MM.1S (cell line): ENCODE data around the gene DYNLRB1.

Experiments used
- DNase-seq: peaks from one replicate; pipeline ENCODE4 v3.0.0-alpha.2; 2015
- H2AFZ ChIP-seq: fragments of 300-600 bp; sonication (generic); 2 replicates; pipeline ENCODE4 v1.6.0; 2016; ENCODE audit warnings: antibody characterized with exemption, low read length
- H3F3A ChIP-seq: fragments of 300-600 bp; sonication (generic); 2 replicates; pipeline ENCODE4 v1.6.1; 2016; ENCODE audit warnings: mild to moderate bottlenecking, antibody characterized with exemption, low read length, moderate library complexity, mixed read lengths; ENCODE audit not compliant: insufficient read depth
- H3K27ac ChIP-seq: fragments of 300-600 bp; sonication (generic); 2 replicates; pipeline ENCODE4 v1.5.1; 2016; ENCODE audit warnings: mild to moderate bottlenecking, low read length
- H3K27me3 ChIP-seq: fragments of 300-600 bp; sonication (generic); replicated peaks from 2 replicates; pipeline ENCODE4 v1.6.0; 2016; ENCODE audit warnings: low read length; ENCODE audit not compliant: insufficient read depth
- H3K36me3 ChIP-seq: fragments of 300-600 bp; sonication (generic); replicated peaks from 2 replicates; pipeline ENCODE4 v1.6.1; 2016; ENCODE audit warnings: mild to moderate bottlenecking, low read length, mixed read lengths; ENCODE audit not compliant: insufficient read depth
- H3K4me1 ChIP-seq: fragments of 300-600 bp; sonication (generic); 2 replicates; pipeline ENCODE4 v1.6.1; 2016; ENCODE audit warnings: low read length, mixed read lengths
- H3K4me2 ChIP-seq: fragments of 300-600 bp; sonication (generic); 2 replicates; pipeline ENCODE4 v1.6.0; 2016; ENCODE audit warnings: low read depth, low read length
- H3K4me3 ChIP-seq: fragments of 300-600 bp; sonication (generic); 2 replicates; pipeline ENCODE4 v1.5.1; 2016; ENCODE audit warnings: low read length, mixed read lengths
- H3K79me2 ChIP-seq: fragments of 300-600 bp; sonication (generic); 2 replicates; pipeline ENCODE4 v1.6.1; 2016; ENCODE audit warnings: mixed run types, low read length, mixed read lengths
- H3K9ac ChIP-seq: fragments of 300-600 bp; sonication (generic); 2 replicates; pipeline ENCODE4 v1.6.1; 2016; ENCODE audit warnings: low read length, mixed read lengths
- H3K9me2 ChIP-seq: fragments of 300-600 bp; sonication (generic); replicated peaks from 2 replicates; pipeline ENCODE4 v1.6.1; 2016; ENCODE audit warnings: mild to moderate bottlenecking, low read length, mixed read lengths; ENCODE audit not compliant: insufficient read depth
- H3K9me3 ChIP-seq: fragments of 300-600 bp; sonication (generic); replicated peaks from 2 replicates; pipeline ENCODE4 v1.6.1; 2016; ENCODE audit warnings: mild to moderate bottlenecking, low read length, mixed read lengths; ENCODE audit not compliant: insufficient read depth
- H4K20me1 ChIP-seq: fragments of 300-600 bp; sonication (generic); 2 replicates; pipeline ENCODE4 v1.6.1; 2016; ENCODE audit warnings: mild to moderate bottlenecking, low read length, moderate library complexity, mixed read lengths; ENCODE audit not compliant: insufficient read depth
- EZH2 ChIP-seq: fragments of 300-600 bp; sonication (generic); optimal IDR thresholded peaks from 2 replicates; pipeline ENCODE3; 2017; ENCODE audit warnings: low read depth, mild to moderate bottlenecking, antibody characterized with exemption, low read length, mixed read lengths
- EZH2phosphoT487 ChIP-seq: fragments of 300-600 bp; sonication (generic); IDR thresholded peaks from 2 replicates; pipeline ENCODE4 v1.6.1; 2018; ENCODE audit warnings: antibody characterized with exemption, low read length
- TF ChIP-seq, protein P1 (sequence below): fragments of 300-600 bp; sonication (generic); IDR thresholded peaks from 2 replicates; pipeline ENCODE4 v1.5.1; 2016; ENCODE audit warnings: antibody characterized with exemption, low read length, mixed read lengths

The DYNLRB1 gene

DNA sequence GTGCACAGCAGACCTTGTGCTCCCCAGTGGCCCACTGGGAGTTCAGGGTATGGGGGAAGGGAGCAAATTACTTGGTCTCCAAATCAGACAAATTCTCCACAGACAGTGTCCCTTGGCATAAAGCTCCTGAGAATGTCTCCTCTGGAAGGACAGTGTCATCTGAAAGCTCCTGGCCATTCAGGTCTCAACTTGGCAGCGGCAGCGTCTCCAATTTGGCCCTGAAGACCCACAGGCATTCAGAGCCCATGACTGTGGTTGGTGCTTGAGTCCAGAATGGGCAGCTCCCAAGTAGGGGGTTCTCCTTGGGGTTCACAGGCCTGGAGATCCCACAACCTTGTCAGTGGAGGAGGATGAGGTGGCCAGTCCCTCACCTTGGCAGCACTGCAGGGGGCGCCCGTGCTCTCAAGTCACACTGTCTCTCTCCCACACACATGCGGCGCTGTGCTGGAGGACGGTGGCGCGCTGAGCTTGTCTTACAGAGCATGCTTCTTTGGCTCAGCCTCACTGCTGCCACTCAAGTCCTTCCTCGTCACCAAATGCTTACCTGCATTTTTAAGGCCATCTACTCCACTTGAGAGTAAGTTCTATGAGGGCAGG is 20.7 kb downstream of the DYNLRB1 start:
- H3K9ac ChIP-seq: no peak overlapping the region
- H4K20me1 ChIP-seq: no peaks in the 10 kb centered on the region; the same call in 1 of the 2 replicates
- H2AFZ ChIP-seq: no peak overlapping the region
- H3K36me3 ChIP-seq: no peaks in the 10 kb centered on the region; the same call in 1 of the 2 replicates
- H3K27me3 ChIP-seq: no peaks in the 10 kb centered on the region
- H3K4me3 ChIP-seq: no peak overlapping the region
- TF ChIP-seq EZH2phosphoT487: no peak
- TF ChIP-seq, protein P1, sequence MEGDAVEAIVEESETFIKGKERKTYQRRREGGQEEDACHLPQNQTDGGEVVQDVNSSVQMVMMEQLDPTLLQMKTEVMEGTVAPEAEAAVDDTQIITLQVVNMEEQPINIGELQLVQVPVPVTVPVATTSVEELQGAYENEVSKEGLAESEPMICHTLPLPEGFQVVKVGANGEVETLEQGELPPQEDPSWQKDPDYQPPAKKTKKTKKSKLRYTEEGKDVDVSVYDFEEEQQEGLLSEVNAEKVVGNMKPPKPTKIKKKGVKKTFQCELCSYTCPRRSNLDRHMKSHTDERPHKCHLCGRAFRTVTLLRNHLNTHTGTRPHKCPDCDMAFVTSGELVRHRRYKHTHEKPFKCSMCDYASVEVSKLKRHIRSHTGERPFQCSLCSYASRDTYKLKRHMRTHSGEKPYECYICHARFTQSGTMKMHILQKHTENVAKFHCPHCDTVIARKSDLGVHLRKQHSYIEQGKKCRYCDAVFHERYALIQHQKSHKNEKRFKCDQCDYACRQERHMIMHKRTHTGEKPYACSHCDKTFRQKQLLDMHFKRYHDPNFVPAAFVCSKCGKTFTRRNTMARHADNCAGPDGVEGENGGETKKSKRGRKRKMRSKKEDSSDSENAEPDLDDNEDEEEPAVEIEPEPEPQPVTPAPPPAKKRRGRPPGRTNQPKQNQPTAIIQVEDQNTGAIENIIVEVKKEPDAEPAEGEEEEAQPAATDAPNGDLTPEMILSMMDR: peak; percentile 42
- H3K27ac ChIP-seq: no peak overlapping the region
- no peaks in the 10 kb centered on the region for H3K9me2 ChIP-seq
- peaks cover 11% of the 10 kb centered on the region for H3K79me2 ChIP-seq
- no peaks in the 10 kb centered on the region for H3K4me1 ChIP-seq
- H3K4me2 ChIP-seq: no peak overlapping the region
- no peaks in the 10 kb centered on the region for H3F3A ChIP-seq
- no peaks in the 10 kb centered on the region for H3K9me3 ChIP-seq
- peak; percentile 18 for DNase-seq

DNA sequence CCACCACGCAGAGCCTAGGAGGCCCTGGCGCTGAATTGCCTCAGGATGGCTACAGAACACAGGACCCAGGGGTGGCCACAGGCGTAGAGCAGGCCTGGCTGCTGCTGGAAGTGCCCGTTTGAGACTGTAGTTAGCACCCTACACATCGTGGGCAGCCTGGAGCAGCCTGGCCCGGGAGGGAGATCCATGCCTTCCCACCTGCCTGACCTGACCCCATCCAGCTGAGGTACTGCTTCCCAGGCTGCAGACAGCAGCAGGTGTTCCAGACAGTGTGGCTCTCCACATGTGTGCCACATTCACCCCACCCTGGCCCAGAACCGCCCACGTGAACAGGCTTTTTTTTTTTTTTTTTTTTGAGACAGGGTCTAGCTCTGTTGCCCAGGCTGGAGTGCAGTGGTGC is 21.4 kb downstream of the DYNLRB1 start:
- no peak for DNase-seq
- H3K9me2 ChIP-seq: no peaks in the 10 kb centered on the region
- no peak overlapping the region for H3K4me3 ChIP-seq
- H3K27ac ChIP-seq: no peak overlapping the region
- H3K36me3 ChIP-seq: no peaks in the 10 kb centered on the region; the same call in 1 of the 2 replicates
- TF ChIP-seq, protein P1: no peak
- TF ChIP-seq EZH2phosphoT487: no peak
- no peak for TF ChIP-seq EZH2
- no peaks in the 10 kb centered on the region for H3K4me1 ChIP-seq
- no peaks in the 10 kb centered on the region for H3K9me3 ChIP-seq
- H3K9ac ChIP-seq: no peak overlapping the region
- H3F3A ChIP-seq: no peaks in the 10 kb centered on the region
- no peak overlapping the region for H2AFZ ChIP-seq
- H4K20me1 ChIP-seq: no peaks in the 10 kb centered on the region; the same call in 1 of the 2 replicates
- H3K4me2 ChIP-seq: no peak overlapping the region
- H3K79me2 ChIP-seq: peaks cover 4% of the 10 kb centered on the region
- H3K27me3 ChIP-seq: no peaks in the 10 kb centered on the region

DNA sequence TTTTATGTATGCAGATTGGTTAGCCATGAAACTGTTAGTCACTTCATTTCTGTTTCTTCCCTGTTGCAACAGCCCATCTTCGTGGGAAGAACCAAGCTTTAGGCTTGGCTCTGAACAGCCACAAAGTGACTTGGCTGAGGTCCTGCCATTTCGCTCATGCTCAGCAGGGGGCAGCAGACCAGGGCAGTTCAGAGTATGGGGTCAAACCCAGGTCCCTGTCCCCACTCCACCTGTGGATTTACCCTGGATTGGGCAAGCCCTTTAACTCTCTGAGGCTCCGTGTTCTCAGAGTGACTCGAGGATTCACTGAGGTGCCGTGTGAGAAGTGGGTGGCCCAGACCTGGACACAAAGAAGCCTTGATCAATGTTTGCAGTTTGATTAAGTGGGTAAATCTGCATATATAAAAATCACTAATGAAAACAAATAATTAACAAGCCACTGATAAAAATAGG is 22.5 kb downstream of the DYNLRB1 start:
- H3F3A ChIP-seq: no peaks in the 10 kb centered on the region
- H2AFZ ChIP-seq: no peak overlapping the region
- H3K27ac ChIP-seq: no peak overlapping the region
- H3K4me3 ChIP-seq: no peak overlapping the region
- H3K79me2 ChIP-seq: no peaks in the 10 kb centered on the region
- H3K4me2 ChIP-seq: no peak overlapping the region
- no peaks in the 10 kb centered on the region for H3K27me3 ChIP-seq
- no peak for TF ChIP-seq EZH2phosphoT487
- TF ChIP-seq, protein P1: peak; percentile 83
- no peaks in the 10 kb centered on the region for H4K20me1 ChIP-seq
- no peaks in the 10 kb centered on the region; the same call in 1 of the 2 replicates for H3K36me3 ChIP-seq
- H3K9ac ChIP-seq: no peak overlapping the region
- no peaks in the 10 kb centered on the region for H3K9me2 ChIP-seq
- peak; percentile 34 for DNase-seq
- no peaks in the 10 kb centered on the region for H3K4me1 ChIP-seq
- no peaks in the 10 kb centered on the region for H3K9me3 ChIP-seq
